A549 treated with dexamethasone at 1 μM for 4 hours (cell line): ENCODE data around the gene SLC13A1. TPM values are rescaled to one million over a fixed set of nuclear protein-coding genes. Genes with fewer than 3 reads are reported as not detected.

ENCODE experiments used
- total RNA-seq: library from RNA; stranded (reverse); fragments of 200-300 nt; extraction: Qiagen RNA extraction; gene quantifications from 5 replicates; pipeline ENCODE4 v1.2.3, GENCODE V29; 2022

Gene SLC13A1
- not detected in 5 replicates for total RNA-seq

GRCh38 chr7:123199883-123200282 is at the start of gene SLC13A1:
SLC13A1 (minus strand) TSS chr7:123199969; CDS start chr7:123199946, 23 bp downstream.

Other genes with a start within 250 kb of the SLC13A1 start
- not detected in 5 replicates for gene TAS2R16, start 204.3 kb downstream of the SLC13A1 start, total RNA-seq